Measurements from ENCODE around the gene FASTK. TPM values are rescaled to one million over a fixed set of nuclear protein-coding genes. Genes with fewer than 3 reads are reported as not detected.
A peak's percentile ranks its signal among the peaks of the same experiment; 100 is the strongest.

FASTK gene
- total RNA-seq, 1 experiment from 2014 or later = 95.0 TPM

- in situ Hi-C loops (cut with HindIII; ENCODE audit: low pct_unique_long_range_greater_than_20kb, low sequenced_read_pairs) = no loop called here
- TF ChIP-seq SIN3A (IDR thresholded peaks at IDR 0.05; ENCODE audit: borderline replicate concordance, insufficient read depth, low read depth, low read length) (no peak), POLR2AphosphoS5 (IDR thresholded peaks at IDR 0.05; ENCODE audit: low read depth, low read length) (no peak; the same call in 1 of the 2 replicates), TCF7L2 (IDR thresholded peaks at IDR 0.05; ENCODE audit: low read depth, low read length) (no peak)
- CTCF ChIA-PET = interaction anchor here (0.6 kb wide), 1 partner anchor 60 kb away, joined by 7 read pairs; no protein-coding TSS in a partner anchor
- H3K27ac ChIP-seq (ENCODE audit: low read length) = no peak overlapping the region; the same call in 1 of the 2 replicates
- intact Hi-C loops (cut with micrococcal nuclease; ENCODE audit: unreplicated experiment) = no loop called here
- POLR2A ChIA-PET = interaction anchor here (0.5 kb wide), 1 partner anchor 21 kb away, joined by 3 read pairs; no protein-coding TSS in a partner anchor
- no TSS peak for BruUV-seq (replicated peaks)
- no peaks in the 10 kb centered on the region for H3K27me3 ChIP-seq (ENCODE audit: control insufficient read depth, insufficient read depth, low read length)
- no peaks in the 10 kb centered on the region for H3K9me3 ChIP-seq (ENCODE audit: control insufficient read depth, insufficient read depth, low read depth, low read length)
- peak; percentile 80 for ATAC-seq
- no peak overlapping the region for H3K4me3 ChIP-seq (ENCODE audit: low read depth in 2 of 2, low read length in 2 of 2)
- H3K4me1 ChIP-seq (ENCODE audit: control insufficient read depth, insufficient read depth, low read length) = peaks cover 15% of the 10 kb centered on the region
- H3K36me3 ChIP-seq (ENCODE audit: control insufficient read depth, insufficient read depth, low read length) = no peaks in the 10 kb centered on the region
- DNase-seq (ENCODE audit: low read depth, low spot score) = peak; percentile 96
These were observed 41.4 kb downstream of the FASTK start for GRCh38 chr7:151038951-151039849.

GRCh38 chr7:151035902-151036301 is 44.7 kb downstream of the FASTK start:
- Histone ChIP-seq H3K4me3 (ENCODE audit: low read depth in 2 of 2, low read length in 2 of 2) (no peak overlapping the region), H3K4me1 (ENCODE audit: control insufficient read depth, insufficient read depth, low read length) (peaks cover 15% of the 10 kb centered on the region), H3K9me3 (ENCODE audit: control insufficient read depth, insufficient read depth, low read depth, low read length) (no peaks in the 10 kb centered on the region), H3K36me3 (ENCODE audit: control insufficient read depth, insufficient read depth, low read length) (no peaks in the 10 kb centered on the region), H3K27me3 (ENCODE audit: control insufficient read depth, insufficient read depth, low read length) (no peaks in the 10 kb centered on the region), H3K27ac (ENCODE audit: low read length) (no peak overlapping the region)
- ATAC-seq (no peak), DNase-seq (ENCODE audit: low read depth, low spot score) (no peak)
- TF ChIP-seq TCF7L2 (IDR thresholded peaks at IDR 0.05; ENCODE audit: low read depth, low read length) (no peak), POLR2AphosphoS5 (IDR thresholded peaks at IDR 0.05; ENCODE audit: low read depth, low read length) (no peak), REST (IDR thresholded peaks at IDR 0.05; ENCODE audit: insufficient read depth in 1 of 2, low read depth in 2 of 2, low read length in 1 of 2) (no peak), CTCF (IDR thresholded peaks at IDR 0.05) (no peak), SIN3A (IDR thresholded peaks at IDR 0.05; ENCODE audit: borderline replicate concordance, insufficient read depth, low read depth, low read length) (no peak)
- ChIA-PET CTCF (no interaction called here), POLR2A (no interaction called here)
- in situ Hi-C loops (cut with HindIII; ENCODE audit: low pct_unique_long_range_greater_than_20kb, low sequenced_read_pairs) (no loop called here), intact Hi-C loops (cut with micrococcal nuclease; ENCODE audit: unreplicated experiment) (no loop called here)
- no TSS peak for BruUV-seq (replicated peaks)
